OCI-LY7 (cell line): ENCODE results near the gene VPS4B. TPM values are rescaled to one million over a fixed set of nuclear protein-coding genes. Genes with fewer than 3 reads are reported as not detected.

Source experiments
- BruUV-seq: library from RNA; stranded (reverse); fragments of 400-500 nt; replicated peaks from 2 replicates; lab custom pipeline; 2021; lab: Mats Ljungman, UMichigan
- CTCF ChIA-PET: fragments of 300-600 bp; sonication (Branson Sonifier 250); formaldehyde crosslinking; loops from one replicate; lab custom pipeline; 2022; ENCODE audit warnings: antibody characterized with exemption; ENCODE audit not compliant: unreplicated experiment; lab: Charles Lee
- POLR2A ChIA-PET: fragments of 300-600 bp; sonication (Branson Sonifier 250); formaldehyde crosslinking; loops from one replicate; lab custom pipeline; 2022; ENCODE audit warnings: antibody characterized with exemption; lab: Charles Lee
- DNase-seq: peaks from one replicate; pipeline ENCODE4 v3.0.0-alpha.2; 2015; ENCODE audit warnings: low spot score
- H2AFZ ChIP-seq: fragments of 200-600 bp; sonication (generic), shearing (Covaris generic); 2 replicates; pipeline ENCODE4 v1.6.1; 2014; ENCODE audit warnings: mild to moderate bottlenecking, antibody characterized with exemption, low read length, moderate library complexity
- H3K27ac ChIP-seq: fragments of 200-600 bp; sonication (generic); 2 replicates; pipeline ENCODE4 v1.5.1; 2014; ENCODE audit warnings: mixed run types, low read depth, mild to moderate bottlenecking, moderate library complexity, low read length, inconsistent platforms; ENCODE audit not compliant: poor library complexity, severe bottlenecking
- H3K36me3 ChIP-seq: fragments of 200-600 bp; sonication (generic); 2 replicates; pipeline ENCODE4 v1.6.1; 2014; ENCODE audit warnings: mild to moderate bottlenecking, antibody characterized with exemption, low read length, moderate library complexity, mixed read lengths; ENCODE audit not compliant: insufficient read depth
- H3K4me1 ChIP-seq: fragments of 200-600 bp; sonication (generic); 2 replicates; pipeline ENCODE4 v1.5.1; 2014; ENCODE audit warnings: mild to moderate bottlenecking, low read length; ENCODE audit not compliant: insufficient read depth, poor library complexity, severe bottlenecking
- H3K4me2 ChIP-seq: fragments of 200-600 bp; sonication (generic); 2 replicates; pipeline ENCODE4 v1.6.1; 2014; ENCODE audit warnings: mild to moderate bottlenecking, low read length
- H3K4me3 ChIP-seq: fragments of 200-600 bp; sonication (generic); 2 replicates; pipeline ENCODE4 v1.5.1; 2014; ENCODE audit warnings: mild to moderate bottlenecking, low read depth, low read length; ENCODE audit not compliant: poor library complexity, severe bottlenecking
- H3K79me2 ChIP-seq: fragments of 200-600 bp; sonication (generic); 2 replicates; pipeline ENCODE4 v1.6.1; 2016; ENCODE audit warnings: low read depth, mild to moderate bottlenecking, low read length, moderate library complexity, mixed read lengths; ENCODE audit not compliant: insufficient read depth
- H3K9me2 ChIP-seq: fragments of 200-600 bp; sonication (generic); 2 replicates; pipeline ENCODE4 v1.6.1; 2016; ENCODE audit warnings: mild to moderate bottlenecking, low read length, mixed read lengths; ENCODE audit not compliant: insufficient read depth
- H3K9me3 ChIP-seq: fragments of 200-600 bp; sonication (generic); 2 replicates; pipeline ENCODE4 v1.6.1; 2014; ENCODE audit warnings: mild to moderate bottlenecking, mixed run types, low read length, mixed read lengths
- H4K20me1 ChIP-seq: fragments of 200-600 bp; sonication (generic); 2 replicates; pipeline ENCODE4 v1.6.1; 2014; ENCODE audit warnings: mild to moderate bottlenecking, antibody characterized with exemption, low read length, moderate library complexity, mixed read lengths; ENCODE audit not compliant: insufficient read depth
- CTCF ChIP-seq: fragments of 200-600 bp; sonication (generic); conservative IDR thresholded peaks from 2 replicates; pipeline ENCODE4 v1.5.1; 2014; ENCODE audit warnings: mild to moderate bottlenecking, antibody characterized with exemption, low read length, moderate library complexity, mixed read lengths
- EZH2phosphoT487 ChIP-seq: fragments of 200-600 bp; sonication (generic); IDR thresholded peaks from 2 replicates; pipeline ENCODE4 v1.6.1; 2018; ENCODE audit warnings: low read depth, borderline replicate concordance, mild to moderate bottlenecking, mixed run types, antibody characterized with exemption, low read length, moderate library complexity, mixed read lengths
- intact Hi-C: fragments of 100-400 bp; cut with micrococcal nuclease; formaldehyde crosslinking; loops from one replicate; pipeline ENCODE4 v1.10.0; 2022; ENCODE audit not compliant: unreplicated experiment
- total RNA-seq, 2 experiments: library from RNA; depleted of rRNA in 1 of 2; stranded (reverse); fragments of >200 nt in 1 of 2; shearing (Covaris generic) in 1 of 2; gene quantifications; 2 replicates each; pipeline ENCODE4 v1.2.3, GENCODE V29; 2014 to 2022

Gene VPS4B
- total RNA-seq, 2 experiments from 2014 or later: 12.3 to 22.9 TPM

GRCh38 chr18:63439334-63439733 lies 17.1 kb upstream of the VPS4B start:
- BruUV-seq: no TSS peak
- Histone ChIP-seq H3K36me3 (no peaks in the 10 kb centered on the region), H3K79me2 (no peaks in the 10 kb centered on the region), H2AFZ (no peak overlapping the region), H3K27ac (no peak overlapping the region), H3K4me3 (no peak overlapping the region), H3K9me3 (no peaks in the 10 kb centered on the region), H3K9me2 (no peaks in the 10 kb centered on the region), H3K4me2 (no peak overlapping the region), H4K20me1 (no peaks in the 10 kb centered on the region), H3K4me1 (no peaks in the 10 kb centered on the region)
- TF ChIP-seq CTCF (peak; percentile 81), EZH2phosphoT487 (no peak)
- intact Hi-C loops: loop anchor here (1.0 to 5.0 kb wide), 2 partner anchors 97 to 422 kb away; no protein-coding TSS in a partner anchor
- peak; percentile 45 for DNase-seq
- ChIA-PET CTCF (interaction anchor here (1.6 kb wide), 1 partner anchor 99 kb away, joined by 5 read pairs; no protein-coding TSS in a partner anchor), POLR2A (no interaction called here)

GRCh38 chr18:63438181-63438580 lies 15.9 kb upstream of the VPS4B start:
- DNase-seq: no peak
- H2AFZ ChIP-seq: no peak overlapping the region
- H3K4me3 ChIP-seq: no peak overlapping the region
- intact Hi-C loops: loop anchor here (5.0 kb wide), 1 partner anchor 421 kb away; no protein-coding TSS in a partner anchor
- no peaks in the 10 kb centered on the region for H3K4me1 ChIP-seq
- CTCF ChIA-PET: no interaction called here
- POLR2A ChIA-PET: interaction anchor here (0.6 kb wide), 3 partner anchors 88 to 1286 kb away, joined by 3 read pairs; no protein-coding TSS in a partner anchor
- TF ChIP-seq EZH2phosphoT487 (no peak), CTCF (no peak)
- no peaks in the 10 kb centered on the region for H3K9me2 ChIP-seq
- no TSS peak for BruUV-seq
- no peak overlapping the region for H3K27ac ChIP-seq
- H4K20me1 ChIP-seq: no peaks in the 10 kb centered on the region
- no peak overlapping the region for H3K4me2 ChIP-seq
- H3K79me2 ChIP-seq: no peaks in the 10 kb centered on the region
- H3K9me3 ChIP-seq: no peaks in the 10 kb centered on the region
- no peaks in the 10 kb centered on the region for H3K36me3 ChIP-seq

GRCh38 chr18:63433334-63433866 lies 11.1 kb upstream of the VPS4B start:
- Histone ChIP-seq H3K36me3 (no peaks in the 10 kb centered on the region), H3K9me2 (no peaks in the 10 kb centered on the region), H3K79me2 (no peaks in the 10 kb centered on the region), H3K9me3 (no peaks in the 10 kb centered on the region), H3K4me1 (no peaks in the 10 kb centered on the region), H4K20me1 (no peaks in the 10 kb centered on the region), H3K4me3 (no peak overlapping the region), H2AFZ (no peak overlapping the region), H3K4me2 (no peak overlapping the region), H3K27ac (no peak overlapping the region)
- POLR2A ChIA-PET: no interaction called here
- no peak for DNase-seq
- BruUV-seq: no TSS peak
- no peak for TF ChIP-seq EZH2phosphoT487
- no peak for TF ChIP-seq CTCF
- CTCF ChIA-PET: no interaction called here
- intact Hi-C loops: no loop called here
